WTC11 (cell line): ENCODE data around the gene FIS1. TPM values are rescaled to one million over a fixed set of nuclear protein-coding genes. Genes with fewer than 3 reads are reported as not detected.

ENCODE experiments used
- ATAC-seq: fragments of 200-7000 bp; cut with Tn5 transposase; 2 replicates; pipeline ENCODE4 v1.10.0; 2021; ENCODE audit warnings: mild to moderate bottlenecking, moderate library complexity
- CTCF ChIA-PET: fragments of 300-600 bp; sonication (Branson Sonifier 250); formaldehyde crosslinking; loops from one replicate; lab custom pipeline; 2021; ENCODE audit warnings: antibody characterized with exemption; lab: Charles Lee
- POLR2A ChIA-PET: fragments of 350-600 bp; sonication (Branson Sonifier 250); formaldehyde crosslinking; loops from one replicate; lab custom pipeline; 2021; ENCODE audit warnings: antibody characterized with exemption; lab: Charles Lee
- DNase-seq: peaks from one replicate; pipeline ENCODE4 v3.0.0; 2021; ENCODE audit warnings: low spot score
- H3K27ac Mint-ChIP-seq: 2 replicates; pipeline ENCODE4 v1.8.0; 2021; ENCODE audit warnings: mixed read lengths
- H3K27me3 Mint-ChIP-seq: 2 replicates; pipeline ENCODE4 v1.8.0; 2021; ENCODE audit warnings: low read depth, mild to moderate bottlenecking, moderate library complexity, mixed read lengths
- H3K36me3 Mint-ChIP-seq: 2 replicates; pipeline ENCODE4 v1.8.0; 2021; ENCODE audit warnings: mixed read lengths
- H3K4me1 Mint-ChIP-seq: 2 replicates; pipeline ENCODE4 v1.8.0; 2022; ENCODE audit warnings: mixed read lengths
- H3K4me3 Mint-ChIP-seq: 2 replicates; pipeline ENCODE4 v1.8.0; 2021; ENCODE audit warnings: mild to moderate bottlenecking, moderate library complexity, mixed read lengths
- H3K9me3 Mint-ChIP-seq: 2 replicates; pipeline ENCODE4 v1.8.0; 2021; ENCODE audit warnings: mixed read lengths
- AFF4 ChIP-seq: sonication (generic); formaldehyde crosslinking; IDR thresholded peaks from 2 replicates; pipeline ENCODE4 v1.8.1; 2023; ENCODE audit warnings: mild to moderate bottlenecking, missing genetic modification reagents, borderline replicate concordance
- CTCF ChIP-seq: fragments of 200-600 bp; IDR thresholded peaks from 2 replicates; pipeline ENCODE4 v1.8.0; 2022; ENCODE audit warnings: antibody characterized with exemption
- ETV6 ChIP-seq: sonication (generic); formaldehyde crosslinking; IDR thresholded peaks from 2 replicates; pipeline ENCODE4 v1.8.1; 2022; ENCODE audit warnings: mild to moderate bottlenecking, missing genetic modification reagents
- FOXP4 ChIP-seq: sonication (generic); formaldehyde crosslinking; IDR thresholded peaks from 2 replicates; pipeline ENCODE4 v1.8.0; 2022; ENCODE audit warnings: mild to moderate bottlenecking, missing genetic modification reagents
- IRF1 ChIP-seq: sonication (generic); formaldehyde crosslinking; IDR thresholded peaks from 2 replicates; pipeline ENCODE4 v1.8.0; 2023; ENCODE audit warnings: missing genetic modification reagents
- PRDM15 ChIP-seq: sonication (generic); formaldehyde crosslinking; IDR thresholded peaks from 2 replicates; pipeline ENCODE4 v1.8.0; 2022; ENCODE audit warnings: missing genetic modification reagents
- ZNF232 ChIP-seq: sonication (generic); formaldehyde crosslinking; IDR thresholded peaks from 2 replicates; pipeline ENCODE4 v1.8.0; 2022; ENCODE audit warnings: mild to moderate bottlenecking, missing genetic modification reagents
- ZNF416 ChIP-seq: fragments of 250-450 bp; sonication (Bioruptor Pico); IDR thresholded peaks from 2 replicates; pipeline ENCODE4 v1.9.0; 2021; ENCODE audit warnings: mild to moderate bottlenecking, inconsistent platforms
- total RNA-seq: library from RNA; stranded (reverse); gene quantifications from 3 replicates; pipeline ENCODE4 v1.2.3, GENCODE V29; 2021

FIS1 gene
- total RNA-seq, 1 experiment from 2014 or later = 123 TPM

- ATAC-seq = no peak
- POLR2A ChIA-PET = interaction anchor here (0.6 to 2.5 kb wide), 3 partner anchors 9 to 65 kb away, joined by 4 to 13 read pairs (median 10); partner anchors contain the start of gene ZNHIT1
- Mint-ChIP-seq H3K27me3 (no peaks in the 10 kb centered on the region), H3K36me3 (peaks cover 16% of the 10 kb centered on the region), H3K4me1 (peaks cover 26% of the 10 kb centered on the region), H3K4me3 (peak overlapping the region; percentile 96), H3K9me3 (no peaks in the 10 kb centered on the region), H3K27ac (peak overlapping the region; percentile 49)
- no peak for DNase-seq
- TF ChIP-seq ZNF416 (CRISPR knock-in tag) (peak; percentile 84; the same call in 1 of the 2 replicates), AFF4 (CRISPR knock-in tag) (no peak), PRDM15 (CRISPR knock-in tag) (peak; percentile 39; the same call in 1 of the 2 replicates), ETV6 (CRISPR knock-in tag) (peak; percentile 57; the same call in 1 of the 2 replicates), FOXP4 (CRISPR knock-in tag) (0 out of 2 replicates have a peak, but pooled peaks have one; percentile 67), IRF1 (CRISPR knock-in tag) (peak; percentile 53; the same call in 1 of the 2 replicates), CTCF (peak; percentile 91), ZNF232 (no peak)
- CTCF ChIA-PET = interaction anchor here (0.5 to 4.4 kb wide), 34 partner anchors 8 to 349 kb away, joined by 3 to 62 read pairs (median 5); partner anchors contain the start of genes PLOD3, VGF and ZNHIT1
These were observed 1.1 kb downstream of the FIS1 start for GRCh38 chr7:101243646-101244374.
